Testis (tissue), 3 donors: Measurements from ENCODE around the gene IFI27L2. TPM values are rescaled to one million over a fixed set of nuclear protein-coding genes. Genes with fewer than 3 reads are reported as not detected.

Experiments
- DNase-seq: peaks from one replicate; pipeline ENCODE4 v3.0.0-alpha.2; 2019
- H3K27ac ChIP-seq, 2 donors: fragments of 200-600 bp; sonication (generic); one replicate each; pipeline ENCODE4 v1.5.1; 2019
- H3K27me3 ChIP-seq: fragments of 200-600 bp; sonication (generic); one replicate; pipeline ENCODE4 v1.5.1; 2019
- H3K36me3 ChIP-seq: fragments of 200-600 bp; sonication (generic); one replicate; pipeline ENCODE4 v1.5.1; 2017; ENCODE audit warnings: low read depth; ENCODE audit errors: missing control alignments
- H3K4me1 ChIP-seq: fragments of 200-600 bp; sonication (generic); one replicate; pipeline ENCODE4 v1.5.1; 2019
- H3K4me3 ChIP-seq, 2 donors: fragments of 200-600 bp; sonication (generic); one replicate each; pipeline ENCODE4 v1.5.1; 2017 to 2019
- H3K9me3 ChIP-seq: fragments of 200-600 bp; sonication (generic); one replicate; pipeline ENCODE4 v1.5.1; 2017
- POLR2A ChIP-seq: fragments of 450-650 bp; IDR thresholded peaks from one replicate; pipeline ENCODE4 v1.6.1; 2017; ENCODE audit warnings: antibody characterized with exemption, mild to moderate bottlenecking, moderate library complexity
- WGBS, 2 donors: methylation state at CpG; one replicate each; pipeline ENCODE4 v1.1.5; 2018; 5-methylcytosine and 5-hydroxymethylcytosine counted together
- intact Hi-C: fragments of 100-400 bp; cut with DNase I; formaldehyde crosslinking; loops from one replicate; pipeline ENCODE4 v1.15.1; 2023; ENCODE audit warnings: low total_unique reads
- polyA plus RNA-seq: library from polyadenylated mRNA; stranded (reverse); fragments of 350-450 nt; fragmentation: Illumina TruSeq; extraction: RNeasy Lipid Tissue Mini Kit (QIAGEN cat#74804); gene quantifications from one replicate; pipeline ENCODE4 v1.2.3, GENCODE V29; 2014; ENCODE audit warnings: low read depth, low replicate concordance; ENCODE audit not compliant: insufficient read depth
- total RNA-seq, 2 donors: library from RNA; depleted of rRNA; stranded (reverse); fragments of >200 nt; gene quantifications; one replicate each; pipeline ENCODE4 v1.2.3, GENCODE V29; 2016
- TF ChIP-seq, protein P1 (sequence below), 3 experiments: fragments of 450-650 bp in 2 of 3; fragments of 200-600 bp in 1 of 3; sonication (generic) in 1 of 3; IDR thresholded peaks; one replicate each; pipeline ENCODE4 v1.5.1; 2016 to 2019; ENCODE audit warnings: antibody characterized with exemption in 3 of 3, mild to moderate bottlenecking in 2 of 3, moderate library complexity in 1 of 3

The IFI27L2 gene
- total and polyA plus RNA-seq, 3 donors from 2014 or later: 71.8 to 187 (median 182) TPM

GRCh38 chr14:94139421-94139820 is 10.0 kb upstream of the IFI27L2 start:
- no peak overlapping the region for H3K4me3 ChIP-seq
- no peaks in the 10 kb centered on the region for H3K36me3 ChIP-seq
- DNase-seq: no peak
- H3K27ac ChIP-seq: no peak overlapping the region
- WGBS, 2 donors: 69 to 76% methylated on average over 5 of the region's 5 CpGs
- intact Hi-C loops: no loop called here
- no peak for TF ChIP-seq POLR2A
- TF ChIP-seq, protein P1, sequence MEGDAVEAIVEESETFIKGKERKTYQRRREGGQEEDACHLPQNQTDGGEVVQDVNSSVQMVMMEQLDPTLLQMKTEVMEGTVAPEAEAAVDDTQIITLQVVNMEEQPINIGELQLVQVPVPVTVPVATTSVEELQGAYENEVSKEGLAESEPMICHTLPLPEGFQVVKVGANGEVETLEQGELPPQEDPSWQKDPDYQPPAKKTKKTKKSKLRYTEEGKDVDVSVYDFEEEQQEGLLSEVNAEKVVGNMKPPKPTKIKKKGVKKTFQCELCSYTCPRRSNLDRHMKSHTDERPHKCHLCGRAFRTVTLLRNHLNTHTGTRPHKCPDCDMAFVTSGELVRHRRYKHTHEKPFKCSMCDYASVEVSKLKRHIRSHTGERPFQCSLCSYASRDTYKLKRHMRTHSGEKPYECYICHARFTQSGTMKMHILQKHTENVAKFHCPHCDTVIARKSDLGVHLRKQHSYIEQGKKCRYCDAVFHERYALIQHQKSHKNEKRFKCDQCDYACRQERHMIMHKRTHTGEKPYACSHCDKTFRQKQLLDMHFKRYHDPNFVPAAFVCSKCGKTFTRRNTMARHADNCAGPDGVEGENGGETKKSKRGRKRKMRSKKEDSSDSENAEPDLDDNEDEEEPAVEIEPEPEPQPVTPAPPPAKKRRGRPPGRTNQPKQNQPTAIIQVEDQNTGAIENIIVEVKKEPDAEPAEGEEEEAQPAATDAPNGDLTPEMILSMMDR (IDR thresholded peaks at IDR 0.05): no peak
- H3K27me3 ChIP-seq: no peaks in the 10 kb centered on the region
- H3K4me1 ChIP-seq: no peaks in the 10 kb centered on the region
- H3K9me3 ChIP-seq: no peaks in the 10 kb centered on the region

DNA sequence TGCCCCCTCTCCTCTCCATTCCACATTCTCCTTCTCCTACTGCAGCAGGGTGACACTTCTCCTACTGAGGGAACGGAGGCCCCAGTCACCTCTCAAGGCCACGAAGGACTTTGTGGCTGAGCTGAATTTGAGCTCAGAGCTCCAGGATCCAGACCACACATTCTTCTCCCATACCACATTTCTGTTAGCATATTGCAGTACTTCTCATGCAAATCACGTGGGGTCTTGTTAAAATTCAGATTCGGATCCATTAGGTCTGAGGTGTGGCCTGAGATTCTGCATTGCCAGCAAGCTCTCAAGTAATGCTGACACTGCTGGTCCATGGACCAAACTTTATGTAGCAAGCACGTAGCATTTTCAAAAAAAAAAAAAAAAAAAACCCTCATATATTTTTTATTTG is 9.6 kb upstream of the IFI27L2 start:
- no peak for DNase-seq
- Histone ChIP-seq H3K27me3 (no peaks in the 10 kb centered on the region), H3K9me3 (no peaks in the 10 kb centered on the region), H3K36me3 (no peaks in the 10 kb centered on the region), H3K27ac (no peak overlapping the region), H3K4me3 (no peak overlapping the region), H3K4me1 (no peaks in the 10 kb centered on the region)
- WGBS, 2 donors: 64 to 86% methylated on average over 5 of the region's 5 CpGs
- intact Hi-C loops: no loop called here
- TF ChIP-seq, protein P1 (IDR thresholded peaks at IDR 0.05): no peak
- no peak for TF ChIP-seq POLR2A

- Histone ChIP-seq H3K27ac (no peak overlapping the region), H3K4me1 (no peaks in the 10 kb centered on the region), H3K4me3 (no peak overlapping the region), H3K9me3 (no peaks in the 10 kb centered on the region), H3K36me3 (no peaks in the 10 kb centered on the region), H3K27me3 (no peaks in the 10 kb centered on the region)
- no peak for DNase-seq
- TF ChIP-seq, protein P1 (IDR thresholded peaks at IDR 0.05): no peak
- TF ChIP-seq POLR2A: no peak
- WGBS, 2 donors: 89 to 96% methylated on average over 9 of the region's 9 CpGs
- intact Hi-C loops: no loop called here
Measured at GRCh38 chr14:94138251-94138650, 8.8 kb upstream of the IFI27L2 start.

DNA sequence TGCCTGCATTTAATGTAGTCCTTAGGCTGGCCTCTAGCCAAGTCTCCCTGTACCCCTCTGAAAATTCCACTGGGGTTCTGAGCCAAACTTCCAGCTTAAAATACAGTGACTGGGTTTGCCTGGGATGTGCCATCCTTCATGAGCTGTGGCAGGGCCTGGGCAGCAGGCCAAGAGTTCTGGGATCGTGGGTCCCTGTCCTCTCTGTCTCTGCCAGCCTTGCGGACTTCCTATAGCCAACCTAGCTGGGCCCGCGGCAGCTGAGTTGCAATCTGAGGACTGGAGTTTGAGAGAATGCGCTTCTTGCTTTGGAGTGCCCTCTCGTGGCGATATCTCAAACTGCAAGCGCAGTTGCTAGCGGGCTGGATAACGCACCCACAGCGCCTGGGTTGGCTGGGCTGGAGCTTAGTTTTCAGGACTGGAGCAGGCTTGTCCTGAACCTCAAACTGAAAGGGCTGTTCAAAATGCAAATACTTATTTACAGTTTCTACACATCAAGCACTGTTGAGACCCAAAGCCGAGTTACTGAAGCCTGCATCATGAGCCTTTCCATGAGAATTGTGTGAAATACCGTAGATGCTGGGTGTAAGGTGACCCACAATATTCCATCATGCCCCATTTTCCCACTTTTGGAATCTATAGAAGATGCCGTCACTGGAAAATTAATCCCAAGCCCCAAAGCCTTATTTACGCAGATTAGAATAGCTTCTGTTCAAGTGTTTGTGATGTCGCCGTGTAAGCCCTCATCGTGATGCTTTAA is 7.3 kb upstream of the IFI27L2 start:
- Histone ChIP-seq H3K27me3 (no peaks in the 10 kb centered on the region), H3K9me3 (no peaks in the 10 kb centered on the region), H3K27ac (no peak overlapping the region), H3K36me3 (no peaks in the 10 kb centered on the region), H3K4me3 (no peak overlapping the region), H3K4me1 (no peaks in the 10 kb centered on the region)
- intact Hi-C loops: no loop called here
- 28% methylated on average over 18 of the region's 18 CpGs for WGBS, 2 donors
- DNase-seq: peak; percentile 97
- TF ChIP-seq, protein P1 (IDR thresholded peaks at IDR 0.05): peak; percentile 90 to 97 (median 95)
- no peak for TF ChIP-seq POLR2A

DNA sequence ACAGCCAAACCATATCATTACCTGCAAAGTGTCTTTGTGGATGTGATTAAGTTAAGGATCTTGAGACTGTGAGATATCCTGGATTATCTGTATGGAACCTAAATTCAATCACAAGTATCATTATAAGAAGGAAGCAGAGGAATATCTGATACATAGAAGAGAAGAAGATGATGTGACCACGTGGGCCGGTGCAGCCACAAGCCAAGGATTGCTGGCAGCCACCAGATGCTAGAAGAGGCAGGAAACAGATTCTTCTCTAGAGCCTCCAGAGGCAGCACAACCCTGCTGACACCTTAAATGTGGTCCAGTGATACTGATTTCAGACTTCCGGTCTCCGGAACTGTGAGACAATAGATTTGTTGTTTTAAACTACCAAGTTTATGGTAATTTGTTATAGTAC is 6.1 kb upstream of the IFI27L2 start:
- H3K4me3 ChIP-seq: no peak overlapping the region
- TF ChIP-seq, protein P1 (IDR thresholded peaks at IDR 0.05): no peak
- TF ChIP-seq POLR2A: no peak
- H3K4me1 ChIP-seq: no peaks in the 10 kb centered on the region
- H3K27ac ChIP-seq: no peak overlapping the region
- H3K27me3 ChIP-seq: no peaks in the 10 kb centered on the region
- no peaks in the 10 kb centered on the region for H3K36me3 ChIP-seq
- 73 to 83% methylated on average over 4 of the region's 4 CpGs for WGBS, 2 donors
- intact Hi-C loops: no loop called here
- no peak for DNase-seq
- no peaks in the 10 kb centered on the region for H3K9me3 ChIP-seq
